Activated CD8-positive, alpha-beta T cell treated with anti-CD3 and anti-CD28 coated beads, Interleukin-2, amount 10 ng/mL, durations not matched to agents 7 days and 5 days (primary cell): ENCODE data around the gene EXOC6B. TPM values are rescaled to one million over a fixed set of nuclear protein-coding genes. Genes with fewer than 3 reads are reported as not detected.
"Not testable (repeated sequence)": the region's sequence is repeated elsewhere in the genome, so short reads cannot be mapped to it uniquely, and the experiment has no call there.

Source experiments
- ATAC-seq: fragments of 150-1000 bp; cut with Tn5 transposase; one replicate; pipeline ENCODE4 v1.10.0; 2021; ENCODE audit warnings: moderate library complexity
- CTCF ChIA-PET: fragments of 350-600 bp; sonication (Branson Sonifier 250); formaldehyde crosslinking; loops from one replicate; lab custom pipeline; 2021; ENCODE audit warnings: antibody characterized with exemption; lab: Charles Lee
- POLR2A ChIA-PET: fragments of 350-600 bp; sonication (Branson Sonifier 250); formaldehyde crosslinking; loops from one replicate; lab custom pipeline; 2021; ENCODE audit warnings: antibody characterized with exemption; lab: Charles Lee
- DNase-seq: peaks from one replicate; pipeline ENCODE4 v3.0.0-alpha.2; 2020
- H3K27ac Mint-ChIP-seq: one replicate; pipeline ENCODE4 v1.8.0; 2021; ENCODE audit warnings: mild to moderate bottlenecking, mixed read lengths
- H3K27me3 Mint-ChIP-seq: one replicate; pipeline ENCODE4 v1.8.0; 2021; ENCODE audit warnings: low read depth, mixed read lengths
- H3K36me3 Mint-ChIP-seq: one replicate; pipeline ENCODE4 v1.8.0; 2021; ENCODE audit warnings: low read depth, mixed read lengths
- H3K4me1 Mint-ChIP-seq: one replicate; pipeline ENCODE4 v1.8.0; 2021; ENCODE audit warnings: low read depth, mixed read lengths
- H3K4me3 Mint-ChIP-seq: one replicate; pipeline ENCODE4 v1.8.0; 2021; ENCODE audit warnings: mild to moderate bottlenecking, mixed read lengths
- H3K9me3 Mint-ChIP-seq: one replicate; pipeline ENCODE4 v1.8.0; 2022; ENCODE audit warnings: mixed read lengths; ENCODE audit not compliant: insufficient read depth
- total RNA-seq, 2 experiments: library from RNA; stranded (reverse); gene quantifications; one replicate each; pipeline ENCODE4 v1.2.3, GENCODE V29; 2021

EXOC6B gene
- total RNA-seq, 2 experiments from 2014 or later, result 17.8 to 18.8 TPM

- DNase-seq, result no peak
- ChIA-PET POLR2A (no interaction called here), CTCF (no interaction called here)
- Mint-ChIP-seq H3K27ac (no peak overlapping the region), H3K9me3 (no peaks in the 10 kb centered on the region), H3K27me3 (no peaks in the 10 kb centered on the region), H3K4me1 (no peaks in the 10 kb centered on the region), H3K4me3 (no peak overlapping the region), H3K36me3 (peaks cover 5% of the 10 kb centered on the region)
- ATAC-seq, result no peak
Observed at GRCh38 chr2:72454189-72454588, 371.6 kb downstream of the EXOC6B start.

- ATAC-seq (no peak), DNase-seq (no peak)
- H3K36me3 Mint-ChIP-seq, result no peaks in the 10 kb centered on the region
- peaks cover 4% of the 10 kb centered on the region for H3K9me3 Mint-ChIP-seq
- ChIA-PET POLR2A (no interaction called here), CTCF (no interaction called here)
- no peak overlapping the region for H3K27ac Mint-ChIP-seq
- no peaks in the 10 kb centered on the region for H3K27me3 Mint-ChIP-seq
- H3K4me3 Mint-ChIP-seq, result no peak overlapping the region
- H3K4me1 Mint-ChIP-seq, result peaks cover 9% of the 10 kb centered on the region
Observed at GRCh38 chr2:72442270-72442669, 383.6 kb downstream of the EXOC6B start.

GRCh38 chr2:72439892-72440291 is 385.9 kb downstream of the EXOC6B start:
- H3K36me3 Mint-ChIP-seq, result peaks cover 3% of the 10 kb centered on the region
- no peaks in the 10 kb centered on the region for H3K27me3 Mint-ChIP-seq
- ATAC-seq (no peak), DNase-seq (no peak)
- no peak overlapping the region for H3K27ac Mint-ChIP-seq
- H3K4me1 Mint-ChIP-seq, result peaks cover 9% of the 10 kb centered on the region
- POLR2A ChIA-PET, result interaction anchor here (0.6 kb wide), 1 partner anchor 11 kb away, joined by 3 read pairs; no protein-coding TSS in a partner anchor
- peaks cover 8% of the 10 kb centered on the region for H3K9me3 Mint-ChIP-seq
- no peak overlapping the region for H3K4me3 Mint-ChIP-seq
- CTCF ChIA-PET, result no interaction called here

GRCh38 chr2:72438364-72438763 is 387.5 kb downstream of the EXOC6B start:
- ATAC-seq (no peak), DNase-seq (no peak)
- POLR2A ChIA-PET, result no interaction called here
- Mint-ChIP-seq H3K4me3 (no peak overlapping the region), H3K9me3 (peaks cover 16% of the 10 kb centered on the region), H3K27me3 (no peaks in the 10 kb centered on the region), H3K36me3 (peaks cover 4% of the 10 kb centered on the region), H3K27ac (no peak overlapping the region), H3K4me1 (peaks cover 9% of the 10 kb centered on the region)
- CTCF ChIA-PET, result no interaction called here

GRCh38 chr2:72431737-72432136 is 394.1 kb downstream of the EXOC6B start:
- ChIA-PET CTCF (no interaction called here), POLR2A (no interaction called here)
- DNase-seq (no peak), ATAC-seq (no peak)
- H3K4me1 Mint-ChIP-seq, result no peaks in the 10 kb centered on the region
- H3K27ac Mint-ChIP-seq, result no peak overlapping the region
- peaks cover 18% of the 10 kb centered on the region for H3K9me3 Mint-ChIP-seq
- no peaks in the 10 kb centered on the region for H3K27me3 Mint-ChIP-seq
- H3K4me3 Mint-ChIP-seq, result no peak overlapping the region
- peaks cover 6% of the 10 kb centered on the region for H3K36me3 Mint-ChIP-seq

- ChIA-PET POLR2A (no interaction called here), CTCF (no interaction called here)
- DNase-seq (no peak), ATAC-seq (no peak)
- Mint-ChIP-seq H3K27ac (no peak overlapping the region), H3K36me3 (peaks cover 5% of the 10 kb centered on the region), H3K4me3 (no peak overlapping the region), H3K27me3 (no peaks in the 10 kb centered on the region), H3K4me1 (no peaks in the 10 kb centered on the region), H3K9me3 (peaks cover 5% of the 10 kb centered on the region)
Observed at GRCh38 chr2:72427022-72427861, 398.6 kb downstream of the EXOC6B start.

GRCh38 chr2:72425996-72426395 is 399.8 kb downstream of the EXOC6B start:
- H3K27me3 Mint-ChIP-seq, result no peaks in the 10 kb centered on the region
- DNase-seq (no peak), ATAC-seq (no peak)
- no peak overlapping the region for H3K27ac Mint-ChIP-seq
- H3K4me3 Mint-ChIP-seq, result no peak overlapping the region
- CTCF ChIA-PET, result no interaction called here
- H3K4me1 Mint-ChIP-seq, result no peaks in the 10 kb centered on the region
- peaks cover 5% of the 10 kb centered on the region for H3K36me3 Mint-ChIP-seq
- peaks cover 5% of the 10 kb centered on the region for H3K9me3 Mint-ChIP-seq
- POLR2A ChIA-PET, result no interaction called here

- no peak for DNase-seq
- CTCF ChIA-PET, result no interaction called here
- no peak overlapping the region for H3K27ac Mint-ChIP-seq
- no peaks in the 10 kb centered on the region for H3K4me1 Mint-ChIP-seq
- ATAC-seq, result no peak
- POLR2A ChIA-PET, result no interaction called here
- no peak overlapping the region for H3K4me3 Mint-ChIP-seq
- H3K36me3 Mint-ChIP-seq, result peaks cover 5% of the 10 kb centered on the region
- no peaks in the 10 kb centered on the region for H3K27me3 Mint-ChIP-seq
- peaks cover 11% of the 10 kb centered on the region for H3K9me3 Mint-ChIP-seq
Observed at GRCh38 chr2:72423756-72424155, 402.1 kb downstream of the EXOC6B start.

GRCh38 chr2:72421771-72422379 is 404.0 kb downstream of the EXOC6B start:
- H3K9me3 Mint-ChIP-seq, result peaks cover 11% of the 10 kb centered on the region
- H3K27ac Mint-ChIP-seq, ATAC-seq, CTCF ChIA-PET, POLR2A ChIA-PET, H3K4me3 Mint-ChIP-seq, H3K36me3 Mint-ChIP-seq, H3K4me1 Mint-ChIP-seq, DNase-seq, H3K27me3 Mint-ChIP-seq: not testable (repeated sequence)

GRCh38 chr2:72415781-72416475 is 409.9 kb downstream of the EXOC6B start:
- H3K27ac Mint-ChIP-seq, result no peak overlapping the region
- H3K4me3 Mint-ChIP-seq, result no peak overlapping the region
- ATAC-seq (no peak), DNase-seq (no peak)
- ChIA-PET CTCF (no interaction called here), POLR2A (no interaction called here)
- H3K4me1 Mint-ChIP-seq, result no peaks in the 10 kb centered on the region
- no peaks in the 10 kb centered on the region for H3K36me3 Mint-ChIP-seq
- H3K9me3 Mint-ChIP-seq, result peaks cover 6% of the 10 kb centered on the region
- H3K27me3 Mint-ChIP-seq, result no peaks in the 10 kb centered on the region

- Mint-ChIP-seq H3K27ac (no peak overlapping the region), H3K4me1 (no peaks in the 10 kb centered on the region), H3K9me3 (peaks cover 6% of the 10 kb centered on the region), H3K27me3 (no peaks in the 10 kb centered on the region), H3K4me3 (no peak overlapping the region), H3K36me3 (no peaks in the 10 kb centered on the region)
- ChIA-PET CTCF (no interaction called here), POLR2A (no interaction called here)
- no peak for DNase-seq
- no peak for ATAC-seq
Observed at GRCh38 chr2:72415241-72415661, 410.6 kb downstream of the EXOC6B start.

- Mint-ChIP-seq H3K36me3 (no peaks in the 10 kb centered on the region), H3K4me3 (no peak overlapping the region), H3K27me3 (no peaks in the 10 kb centered on the region), H3K9me3 (no peaks in the 10 kb centered on the region), H3K4me1 (no peaks in the 10 kb centered on the region), H3K27ac (no peak overlapping the region)
- ChIA-PET CTCF (no interaction called here), POLR2A (no interaction called here)
- DNase-seq, result no peak
- ATAC-seq, result no peak
Observed at GRCh38 chr2:72414137-72414760, 411.6 kb downstream of the EXOC6B start.
